SKM-1 (cell line): Measurements from ENCODE around the gene RNGTT.
"Not testable (repeated sequence)": the region's sequence is repeated elsewhere in the genome, so short reads cannot be mapped to it uniquely, and the experiment has no call there.

Experiments used
- DNase-seq: peaks from one replicate; lab custom pipeline; 2025; ENCODE audit not compliant: unreplicated experiment; lab: John Stamatoyannopoulos, UW

Gene RNGTT

GRCh38 chr6:88963139-88964090 is at the start of gene RNGTT:
Gene RNGTT (minus strand): TSS chr6:88963618. CDS start chr6:88963409, 209 bp downstream.
- DNase-seq: peak; percentile 98

- no peak for DNase-seq
Observed at GRCh38 chr6:89011436-89011835, 48.0 kb upstream of the RNGTT start.

DNA sequence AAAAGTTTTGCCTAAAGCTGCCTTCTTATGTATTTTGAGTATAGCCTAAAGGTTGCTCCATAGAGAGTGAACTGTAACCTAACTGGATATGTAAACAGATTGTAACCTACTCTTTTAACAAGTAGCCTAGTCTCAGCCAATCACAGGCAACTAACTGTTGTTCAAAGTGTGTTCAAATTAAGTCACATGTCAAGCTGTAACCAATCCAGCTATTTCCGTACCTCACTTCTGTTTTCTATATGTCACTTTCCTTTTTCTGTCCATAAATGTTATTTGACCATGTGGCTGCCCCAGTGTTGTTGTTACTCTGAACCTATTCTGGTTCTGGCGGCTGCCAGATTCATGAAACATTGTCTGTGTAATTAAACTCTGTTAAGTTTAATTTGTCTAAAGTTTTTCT is 47.4 kb upstream of the RNGTT start:
- DNase-seq: no peak

- DNase-seq: no peak
Observed at GRCh38 chr6:89009624-89010059, 46.2 kb upstream of the RNGTT start.

GRCh38 chr6:89008815-89009374 is 45.5 kb upstream of the RNGTT start:
- no peak for DNase-seq

GRCh38 chr6:89008001-89008814 is 44.8 kb upstream of the RNGTT start:
- DNase-seq: no peak

DNA sequence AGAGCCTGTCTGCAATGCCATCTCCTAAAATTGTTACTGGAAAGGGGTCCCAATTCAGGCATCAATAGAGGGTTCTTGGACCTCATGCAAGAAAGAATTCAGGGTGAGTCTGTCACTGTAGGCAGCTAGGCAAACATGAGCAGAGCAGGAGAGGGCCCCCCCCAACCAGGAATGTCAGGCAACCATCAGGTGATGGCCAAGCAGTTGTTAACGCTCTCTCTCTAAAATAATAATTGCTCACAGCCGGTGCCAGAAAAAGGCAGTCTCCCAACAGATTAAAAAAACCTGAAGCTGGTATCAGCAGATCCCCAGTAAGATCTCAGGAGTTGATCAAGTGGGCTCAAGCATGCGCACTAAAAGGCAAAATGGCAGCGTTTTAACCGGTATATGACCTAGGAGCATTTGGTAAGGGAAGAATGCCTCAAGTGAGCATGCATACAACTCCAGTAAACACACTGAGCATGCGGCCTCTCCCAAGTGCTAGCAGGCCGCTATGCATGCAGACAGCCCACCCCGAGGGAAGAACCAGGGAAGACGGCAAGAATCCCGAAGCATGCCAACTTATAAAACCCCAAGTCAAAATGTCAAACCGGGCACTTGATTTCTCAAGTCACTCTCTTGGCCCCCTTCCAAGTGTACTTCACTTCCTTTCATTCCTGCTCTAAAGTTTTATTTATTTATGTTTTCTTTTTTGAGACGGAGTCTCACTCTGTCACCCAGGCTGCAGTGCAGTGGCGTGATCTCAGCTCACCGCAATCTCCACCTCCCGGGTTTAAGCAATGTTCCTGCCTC is 44.0 kb upstream of the RNGTT start:
- DNase-seq: no peak

DNA sequence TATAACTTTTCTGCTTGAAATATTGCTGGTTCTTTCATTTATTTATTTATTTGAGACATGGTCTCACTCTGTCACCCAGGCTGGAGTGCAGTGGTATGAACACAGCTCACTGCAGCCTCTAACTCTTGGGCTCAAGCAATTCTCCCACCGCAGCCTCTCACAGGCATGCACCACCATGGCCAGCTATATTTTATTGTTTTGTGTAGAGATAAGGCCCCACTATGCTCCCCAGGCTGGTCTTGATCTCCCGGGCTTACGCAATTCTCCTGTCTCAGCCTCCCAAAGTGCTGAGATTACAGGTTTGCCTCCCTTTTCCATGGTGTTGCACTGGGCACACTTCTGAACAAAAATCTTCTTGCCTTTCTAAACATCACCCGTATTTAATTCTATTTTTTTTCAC is 39.1 kb upstream of the RNGTT start:
- no peak for DNase-seq

GRCh38 chr6:88997327-88997726 is 33.9 kb upstream of the RNGTT start:
- no peak for DNase-seq

- no peak for DNase-seq
Observed at GRCh38 chr6:88992741-88993552, 29.5 kb upstream of the RNGTT start.

DNA sequence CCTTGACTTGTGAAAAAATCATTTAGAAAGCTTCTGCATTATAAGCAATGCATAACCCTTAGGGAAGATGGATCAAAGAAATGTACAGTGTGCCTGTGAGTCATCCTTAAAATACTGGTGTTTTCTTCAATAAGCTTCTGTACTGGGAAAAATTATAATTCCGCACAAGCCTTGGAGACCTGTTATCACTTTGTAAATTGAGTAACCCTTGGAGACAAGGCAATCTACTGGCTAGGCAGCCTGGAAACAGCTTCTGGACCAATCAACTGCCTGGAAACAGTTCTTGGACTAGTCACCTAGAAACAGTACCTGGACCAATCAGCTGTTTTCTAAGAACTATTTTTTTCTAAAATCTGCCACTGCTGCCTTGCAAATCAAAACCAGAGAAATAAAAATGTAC is 25.8 kb upstream of the RNGTT start:
- DNase-seq: no peak

- DNase-seq: no peak
Observed at GRCh38 chr6:88987922-88988321, 24.5 kb upstream of the RNGTT start.

DNA sequence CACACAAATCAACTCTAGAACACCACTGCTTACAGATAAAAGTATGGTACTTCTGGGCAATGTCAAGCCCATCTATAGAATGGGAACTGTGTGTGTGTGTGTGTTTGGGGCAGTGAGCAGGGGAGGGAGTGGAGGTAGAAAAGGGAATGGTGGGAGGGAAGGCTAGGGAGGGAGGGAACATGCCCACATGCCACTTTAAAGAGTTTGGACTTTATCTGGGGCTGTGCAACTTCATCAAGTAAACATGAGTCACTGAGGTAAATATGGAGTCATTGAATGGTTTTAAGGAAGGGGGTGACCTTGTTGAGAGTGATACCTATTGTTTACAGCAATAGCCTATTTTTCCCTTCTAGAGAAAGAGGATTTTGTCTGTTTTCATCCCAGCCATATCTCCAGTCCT is 22.5 kb upstream of the RNGTT start:
- no peak for DNase-seq

DNA sequence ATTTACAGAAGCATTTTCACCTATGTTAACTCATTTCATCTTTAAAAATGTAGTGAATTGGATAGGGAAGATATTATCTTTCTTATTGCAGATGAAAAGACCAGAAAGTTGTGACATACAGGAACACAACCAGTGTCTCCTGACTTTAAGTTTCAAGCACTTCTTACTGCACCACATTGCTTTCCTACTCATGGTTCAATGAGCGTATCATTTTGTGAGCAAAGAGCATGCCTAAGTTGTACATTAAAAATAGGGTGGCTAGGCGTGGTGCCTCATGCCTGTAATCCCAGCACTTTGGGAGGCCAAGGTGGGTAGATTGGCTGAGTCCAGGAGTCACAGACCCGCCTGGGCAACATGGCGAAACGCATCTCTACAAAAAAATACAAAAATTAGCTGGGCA is 21.2 kb upstream of the RNGTT start:
- DNase-seq: no peak

DNA sequence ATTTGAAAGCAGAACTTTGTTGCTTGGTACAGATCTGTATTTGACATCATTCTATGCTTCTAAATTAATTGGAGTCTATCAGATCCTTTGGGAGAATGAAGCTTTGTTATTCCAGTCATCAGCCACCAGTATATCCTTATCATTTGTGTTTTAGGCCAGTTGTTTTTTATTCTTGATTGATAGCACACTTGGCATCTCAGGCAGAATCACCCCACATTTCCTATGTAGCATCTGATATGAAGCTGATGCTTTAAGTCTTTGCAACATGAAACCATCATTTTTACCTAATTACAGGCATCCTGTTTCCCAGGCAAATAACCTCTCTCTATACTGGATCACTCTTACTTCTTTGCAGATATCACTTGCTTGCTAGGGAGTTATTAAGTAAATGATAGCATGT is 20.7 kb upstream of the RNGTT start:
- no peak for DNase-seq

DNA sequence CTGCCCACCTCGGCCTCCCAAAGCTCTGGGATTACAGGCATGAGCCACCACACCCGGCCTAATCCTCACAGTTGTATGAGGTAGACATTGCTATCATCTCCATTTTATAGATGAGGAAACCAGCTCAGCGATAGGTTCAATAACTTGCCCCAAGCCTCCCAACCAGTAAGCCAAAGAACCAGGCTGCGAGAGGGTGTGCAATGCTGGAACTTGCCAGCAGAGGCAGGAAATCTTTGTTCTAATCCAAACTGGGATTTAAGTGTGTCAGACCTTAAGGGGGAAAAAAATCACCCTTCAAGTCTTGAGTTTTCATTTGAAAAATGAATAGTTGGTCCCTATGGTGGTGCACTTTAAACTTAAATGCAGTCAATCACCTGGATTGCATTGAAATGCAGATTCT is 20.1 kb upstream of the RNGTT start:
- no peak for DNase-seq

GRCh38 chr6:88983129-88983528 is 19.7 kb upstream of the RNGTT start:
- DNase-seq: not testable (repeated sequence)

- peak; percentile 68 for DNase-seq
Observed at GRCh38 chr6:88982720-88983119, 19.3 kb upstream of the RNGTT start.

DNA sequence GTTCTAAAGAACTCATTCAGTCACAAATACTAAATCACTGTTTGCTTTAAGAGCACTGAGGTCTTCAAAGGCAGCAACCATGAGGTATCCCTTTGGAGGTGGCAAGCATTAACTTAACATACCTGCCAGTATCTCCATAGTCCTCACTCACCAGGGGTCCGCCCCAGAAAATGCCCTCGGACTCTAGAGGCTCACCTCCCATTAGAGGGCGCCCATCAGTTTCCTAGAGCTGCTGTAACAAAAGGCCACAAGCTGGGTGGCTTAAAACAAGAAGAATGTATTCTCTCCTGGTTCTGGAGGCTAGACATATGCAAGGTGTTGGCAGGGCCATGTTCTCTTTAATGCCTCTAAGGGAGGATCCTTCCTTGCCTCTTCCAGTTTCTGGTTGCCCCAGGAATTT is 12.0 kb upstream of the RNGTT start:
- no peak for DNase-seq
